Upper lobe of left lung (tissue), 4 donors: ENCODE measurements around the gene CAMSAP1.

Source experiments
- CTCF ChIP-seq, 6 experiments: fragments of 450-650 bp in 4 of 6; fragments of 200-600 bp in 2 of 6; sonication (generic) in 2 of 6; IDR thresholded peaks; one replicate each; pipeline ENCODE4 v1.5.1; 2016 to 2019; ENCODE audit warnings: antibody characterized with exemption in 6 of 6
- POLR2A ChIP-seq, 4 donors: fragments of 450-650 bp; IDR thresholded peaks; one replicate each; pipeline ENCODE4 v1.5.1; 2016 to 2017; ENCODE audit warnings: antibody characterized with exemption in 4 of 4, mild to moderate bottlenecking in 2 of 4
- POLR2AphosphoS5 ChIP-seq, 2 donors: sonication (generic); formaldehyde crosslinking; IDR thresholded peaks; one replicate each; pipeline ENCODE4 v1.5.1; 2017; ENCODE audit warnings: antibody characterized with exemption in 2 of 2

- TF ChIP-seq CTCF (IDR thresholded peaks at IDR 0.05) (no peak), POLR2A (IDR thresholded peaks at IDR 0.05) (no peak), POLR2AphosphoS5 (IDR thresholded peaks at IDR 0.05) (no peak)
Measured at GRCh38 chr9:135903786-135904520, 3.4 kb downstream of the CAMSAP1 start.
